Activated B cell treated with CpG ODN at 0.5 μM for 24 hours (primary cell): ENCODE results near the gene PLCB1. TPM values are rescaled to one million over a fixed set of nuclear protein-coding genes. Genes with fewer than 3 reads are reported as not detected.

ENCODE experiments used
- ATAC-seq: fragments of 200-7000 bp; cut with Tn5 transposase; one replicate; pipeline ENCODE4 v1.10.0; 2021; ENCODE audit warnings: low read depth, mild to moderate bottlenecking, moderate library complexity
- CTCF ChIA-PET: fragments of 350-600 bp; sonication (Branson Sonifier 250); formaldehyde crosslinking; loops from one replicate; lab custom pipeline; 2021; ENCODE audit warnings: antibody characterized with exemption; lab: Charles Lee
- POLR2A ChIA-PET: fragments of 350-600 bp; sonication (Branson Sonifier 250); formaldehyde crosslinking; loops from one replicate; lab custom pipeline; 2021; ENCODE audit warnings: antibody characterized with exemption; lab: Charles Lee
- DNase-seq: peaks from one replicate; pipeline ENCODE4 v3.0.0; 2022
- H3K27ac Mint-ChIP-seq: one replicate; pipeline ENCODE4 v1.8.0; 2020; ENCODE audit warnings: mixed read lengths
- H3K27me3 Mint-ChIP-seq: one replicate; pipeline ENCODE4 v1.8.0; 2021; ENCODE audit warnings: mixed read lengths
- H3K36me3 Mint-ChIP-seq: one replicate; pipeline ENCODE4 v1.8.0; 2021; ENCODE audit warnings: low read depth, mixed read lengths
- H3K4me1 Mint-ChIP-seq: one replicate; pipeline ENCODE4 v1.8.0; 2021; ENCODE audit warnings: mixed read lengths
- H3K4me3 Mint-ChIP-seq: one replicate; pipeline ENCODE4 v1.8.0; 2020; ENCODE audit warnings: mild to moderate bottlenecking, mixed read lengths
- H3K9me3 Mint-ChIP-seq: one replicate; pipeline ENCODE4 v1.8.0; 2020; ENCODE audit warnings: mixed read lengths
- intact Hi-C: fragments of 100-400 bp; cut with micrococcal nuclease; formaldehyde crosslinking; loops from one replicate; pipeline ENCODE4 v1.15.1; 2024
- total RNA-seq: library from RNA; stranded (reverse); gene quantifications from 2 replicates; pipeline ENCODE4 v1.2.3, GENCODE V29; 2022
- TF ChIP-seq, protein P1 (sequence below): fragments of 200-600 bp; IDR thresholded peaks from one replicate; pipeline ENCODE4 v1.8.0; 2022; ENCODE audit warnings: antibody characterized with exemption, mild to moderate bottlenecking

Gene PLCB1
- total RNA-seq, 1 donor from 2014 or later: 0.86 TPM

- intact Hi-C loops: no loop called here
- H3K27ac Mint-ChIP-seq: no peak overlapping the region
- DNase-seq: no peak
- H3K9me3 Mint-ChIP-seq: no peaks in the 10 kb centered on the region
- no peaks in the 10 kb centered on the region for H3K4me1 Mint-ChIP-seq
- no peaks in the 10 kb centered on the region for H3K36me3 Mint-ChIP-seq
- CTCF ChIA-PET: no interaction called here
- POLR2A ChIA-PET: no interaction called here
- no peak overlapping the region for H3K4me3 Mint-ChIP-seq
- ATAC-seq: no peak
- no peaks in the 10 kb centered on the region for H3K27me3 Mint-ChIP-seq
- TF ChIP-seq, protein P1, sequence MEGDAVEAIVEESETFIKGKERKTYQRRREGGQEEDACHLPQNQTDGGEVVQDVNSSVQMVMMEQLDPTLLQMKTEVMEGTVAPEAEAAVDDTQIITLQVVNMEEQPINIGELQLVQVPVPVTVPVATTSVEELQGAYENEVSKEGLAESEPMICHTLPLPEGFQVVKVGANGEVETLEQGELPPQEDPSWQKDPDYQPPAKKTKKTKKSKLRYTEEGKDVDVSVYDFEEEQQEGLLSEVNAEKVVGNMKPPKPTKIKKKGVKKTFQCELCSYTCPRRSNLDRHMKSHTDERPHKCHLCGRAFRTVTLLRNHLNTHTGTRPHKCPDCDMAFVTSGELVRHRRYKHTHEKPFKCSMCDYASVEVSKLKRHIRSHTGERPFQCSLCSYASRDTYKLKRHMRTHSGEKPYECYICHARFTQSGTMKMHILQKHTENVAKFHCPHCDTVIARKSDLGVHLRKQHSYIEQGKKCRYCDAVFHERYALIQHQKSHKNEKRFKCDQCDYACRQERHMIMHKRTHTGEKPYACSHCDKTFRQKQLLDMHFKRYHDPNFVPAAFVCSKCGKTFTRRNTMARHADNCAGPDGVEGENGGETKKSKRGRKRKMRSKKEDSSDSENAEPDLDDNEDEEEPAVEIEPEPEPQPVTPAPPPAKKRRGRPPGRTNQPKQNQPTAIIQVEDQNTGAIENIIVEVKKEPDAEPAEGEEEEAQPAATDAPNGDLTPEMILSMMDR: no peak
Measured at GRCh38 chr20:8652396-8652795, 520.3 kb downstream of the PLCB1 start.

- no peaks in the 10 kb centered on the region for H3K9me3 Mint-ChIP-seq
- no peaks in the 10 kb centered on the region for H3K36me3 Mint-ChIP-seq
- ATAC-seq (no peak), DNase-seq (no peak)
- ChIA-PET POLR2A (no interaction called here), CTCF (no interaction called here)
- TF ChIP-seq, protein P1: no peak
- H3K27ac Mint-ChIP-seq: no peak overlapping the region
- H3K4me3 Mint-ChIP-seq: no peak overlapping the region
- intact Hi-C loops: no loop called here
- no peaks in the 10 kb centered on the region for H3K4me1 Mint-ChIP-seq
- H3K27me3 Mint-ChIP-seq: no peaks in the 10 kb centered on the region
Measured at GRCh38 chr20:8654486-8654885, 522.4 kb downstream of the PLCB1 start.

DNA sequence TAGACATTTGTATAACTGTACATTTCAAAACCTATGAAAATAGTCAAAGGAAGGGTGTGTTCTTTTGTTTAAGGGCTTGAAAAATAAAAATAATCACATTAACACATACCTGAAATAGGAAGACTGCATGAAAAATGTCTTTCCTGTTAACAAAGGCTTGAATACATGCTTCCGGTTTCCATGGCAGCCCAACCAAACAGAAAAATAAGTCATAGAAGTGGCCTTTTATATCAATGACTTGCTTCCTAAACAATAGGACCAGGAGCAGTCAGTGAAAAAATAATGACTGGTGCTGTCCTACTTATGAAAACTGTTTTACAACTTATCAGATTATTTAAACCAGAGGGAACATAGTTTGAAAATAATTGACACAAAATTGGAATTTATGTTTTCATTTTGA is 524.3 kb downstream of the PLCB1 start:
- DNase-seq: no peak
- H3K27ac Mint-ChIP-seq: no peak overlapping the region
- no peaks in the 10 kb centered on the region for H3K9me3 Mint-ChIP-seq
- CTCF ChIA-PET: no interaction called here
- TF ChIP-seq, protein P1: no peak
- no peaks in the 10 kb centered on the region for H3K4me1 Mint-ChIP-seq
- no peaks in the 10 kb centered on the region for H3K36me3 Mint-ChIP-seq
- ATAC-seq: no peak
- H3K27me3 Mint-ChIP-seq: no peaks in the 10 kb centered on the region
- intact Hi-C loops: no loop called here
- POLR2A ChIA-PET: no interaction called here
- no peak overlapping the region for H3K4me3 Mint-ChIP-seq

GRCh38 chr20:8657664-8658063 is 525.6 kb downstream of the PLCB1 start:
- Mint-ChIP-seq H3K9me3 (no peaks in the 10 kb centered on the region), H3K27ac (no peak overlapping the region), H3K36me3 (no peaks in the 10 kb centered on the region), H3K4me3 (no peak overlapping the region), H3K27me3 (no peaks in the 10 kb centered on the region), H3K4me1 (no peaks in the 10 kb centered on the region)
- DNase-seq: no peak
- TF ChIP-seq, protein P1: no peak
- intact Hi-C loops: no loop called here
- CTCF ChIA-PET: no interaction called here
- POLR2A ChIA-PET: no interaction called here
- ATAC-seq: no peak

GRCh38 chr20:8658103-8658502 is 526.0 kb downstream of the PLCB1 start:
- ChIA-PET POLR2A (no interaction called here), CTCF (no interaction called here)
- no peaks in the 10 kb centered on the region for H3K36me3 Mint-ChIP-seq
- intact Hi-C loops: no loop called here
- DNase-seq (no peak), ATAC-seq (no peak)
- H3K27me3 Mint-ChIP-seq: no peaks in the 10 kb centered on the region
- H3K9me3 Mint-ChIP-seq: no peaks in the 10 kb centered on the region
- H3K27ac Mint-ChIP-seq: no peak overlapping the region
- TF ChIP-seq, protein P1: no peak
- H3K4me1 Mint-ChIP-seq: no peaks in the 10 kb centered on the region
- no peak overlapping the region for H3K4me3 Mint-ChIP-seq
